IMR-90 (cell line): Measurements from ENCODE around the gene TDRD1. TPM values are rescaled to one million over a fixed set of nuclear protein-coding genes. Genes with fewer than 3 reads are reported as not detected.

Source experiments
- ATAC-seq: fragments of 200-7000 bp; cut with Tn5 transposase; 2 replicates; pipeline ENCODE4 v1.9.1; 2020; ENCODE audit warnings: low read depth, mild to moderate bottlenecking, moderate library complexity
- BruUV-seq: library from RNA; stranded (reverse); fragments of 400-500 nt; replicated peaks from 2 replicates; lab custom pipeline; 2021; lab: Mats Ljungman, UMichigan
- CTCF ChIA-PET: fragments of 300-600 bp; formaldehyde crosslinking; extraction: SDS; loops from one replicate; lab custom pipeline; 2021; ENCODE audit warnings: antibody characterized with exemption; lab: Yijun Ruan, JAX
- POLR2A ChIA-PET: fragments of 300-600 bp; sonication (Branson Sonifier 250); formaldehyde crosslinking; loops from one replicate; lab custom pipeline; 2022; ENCODE audit warnings: antibody characterized with exemption; ENCODE audit not compliant: unreplicated experiment; lab: Charles Lee
- DNase-seq: peaks from one replicate; pipeline ENCODE4 v3.0.0; 2013
- H2AFZ ChIP-seq: replicated peaks from 2 replicates; pipeline ENCODE3; 2013; ENCODE audit warnings: low read length, mild to moderate bottlenecking; ENCODE audit not compliant: poor library complexity
- H2AK5ac ChIP-seq: 2 replicates; pipeline ENCODE4 v1.6.1; 2013; ENCODE audit warnings: low read depth, low read length, inconsistent platforms
- H2AK9ac ChIP-seq: replicated peaks from 2 replicates; pipeline ENCODE3; 2013; ENCODE audit warnings: mild to moderate bottlenecking, low read depth, low read length, moderate library complexity; ENCODE audit not compliant: poor library complexity
- H2BK120ac ChIP-seq: 2 replicates; pipeline ENCODE4 v1.6.1; 2013; ENCODE audit warnings: low read depth, low read length, inconsistent platforms
- H2BK15ac ChIP-seq: 3 replicates; pipeline ENCODE4 v1.6.1; 2013; ENCODE audit warnings: low read depth, low read length, inconsistent platforms
- H2BK20ac ChIP-seq: 2 replicates; pipeline ENCODE4 v1.6.1; 2013; ENCODE audit warnings: low read depth, mild to moderate bottlenecking, inconsistent platforms, low read length, moderate library complexity
- H2BK5ac ChIP-seq: 2 replicates; pipeline ENCODE4 v1.6.1; 2013; ENCODE audit warnings: mild to moderate bottlenecking, low read depth, low read length, inconsistent platforms; ENCODE audit not compliant: poor library complexity, severe bottlenecking
- H3K14ac ChIP-seq: replicated peaks from 2 replicates; pipeline ENCODE4 v1.6.1; 2013; ENCODE audit warnings: low read depth, low read length, inconsistent platforms
- H3K18ac ChIP-seq: 2 replicates; pipeline ENCODE4 v1.6.1; 2013; ENCODE audit warnings: low read depth, low read length, control low read depth
- H3K23ac ChIP-seq: 2 replicates; pipeline ENCODE4 v1.6.1; 2013; ENCODE audit warnings: low read depth, low read length, inconsistent platforms
- H3K27ac ChIP-seq: 2 replicates; pipeline ENCODE4 v1.5.1; 2013; ENCODE audit warnings: mild to moderate bottlenecking, control low read depth, low read length; ENCODE audit not compliant: insufficient read depth
- H3K27me3 ChIP-seq: 2 replicates; pipeline ENCODE4 v1.6.1; 2013; ENCODE audit warnings: low read length; ENCODE audit not compliant: control insufficient read depth, insufficient read depth
- H3K36me3 ChIP-seq: 2 replicates; pipeline ENCODE4 v1.6.1; 2013; ENCODE audit warnings: low read length, mixed read lengths; ENCODE audit not compliant: control insufficient read depth, insufficient read depth
- H3K4ac ChIP-seq: 2 replicates; pipeline ENCODE4 v1.6.1; 2013; ENCODE audit warnings: low read depth, low read length, inconsistent platforms
- H3K4me1 ChIP-seq: 2 replicates; pipeline ENCODE4 v1.6.1; 2013; ENCODE audit warnings: low read length, mixed read lengths; ENCODE audit not compliant: control insufficient read depth, insufficient read depth
- H3K4me2 ChIP-seq: 2 replicates; pipeline ENCODE4 v1.6.1; 2013; ENCODE audit warnings: low read depth, mild to moderate bottlenecking, control low read depth, low read length, moderate library complexity
- H3K4me3 ChIP-seq: 2 replicates; pipeline ENCODE4 v1.5.1; 2013; ENCODE audit warnings: low read depth, mild to moderate bottlenecking, control low read depth, low read length, moderate library complexity; ENCODE audit not compliant: insufficient read depth
- H3K56ac ChIP-seq: 2 replicates; pipeline ENCODE4 v1.6.1; 2013; ENCODE audit warnings: low read length, inconsistent platforms; ENCODE audit not compliant: insufficient read depth; ENCODE audit errors: extremely low read depth
- H3K79me1 ChIP-seq, 2 experiments: 2 replicates each; pipeline ENCODE4 v1.6.1; 2013; ENCODE audit warnings: low read length in 2 of 2, inconsistent platforms in 1 of 2, low read depth in 1 of 2
- H3K9ac ChIP-seq: 2 replicates; pipeline ENCODE4 v1.6.1; 2013; ENCODE audit warnings: low read depth, low read length, control low read depth
- H3K9me1 ChIP-seq: 2 replicates; pipeline ENCODE4 v1.6.1; 2013; ENCODE audit warnings: low read length, inconsistent platforms; ENCODE audit not compliant: insufficient read depth
- H3K9me3 ChIP-seq: 2 replicates; pipeline ENCODE4 v1.6.1; 2013; ENCODE audit warnings: low read length; ENCODE audit not compliant: control insufficient read depth, insufficient read depth
- H4K20me1 ChIP-seq: 2 replicates; pipeline ENCODE4 v1.6.1; 2013; ENCODE audit warnings: low read length, inconsistent platforms; ENCODE audit not compliant: insufficient read depth
- H4K5ac ChIP-seq: 2 replicates; pipeline ENCODE4 v1.6.1; 2013; ENCODE audit warnings: mild to moderate bottlenecking, low read depth, low read length, control low read depth
- H4K8ac ChIP-seq, 2 experiments: 2 replicates each; pipeline ENCODE4 v1.6.1; 2013; ENCODE audit warnings: low read depth in 2 of 2, low read length in 2 of 2, control low read depth in 1 of 2, inconsistent platforms in 1 of 2
- H4K91ac ChIP-seq: 2 replicates; pipeline ENCODE4 v1.6.1; 2013; ENCODE audit warnings: low read depth, low read length, inconsistent platforms; ENCODE audit not compliant: insufficient read depth
- MAFK ChIP-seq: IDR thresholded peaks from 2 replicates; pipeline ENCODE4 v1.6.1; 2012; ENCODE audit warnings: low read depth, low read length, improper control_type of control experiment
- MXI1 ChIP-seq: IDR thresholded peaks from 2 replicates; pipeline ENCODE4 v1.6.1; 2012; ENCODE audit warnings: low read depth, mild to moderate bottlenecking, low read length, moderate library complexity, borderline replicate concordance
- WGBS, 2 experiments: methylation state at CpG; one replicate each; pipeline versions ENCODE4 v1.1.5 to v1.1.7; 2013; ENCODE audit warnings: missing lambda C conversion rate in 2 of 2; ENCODE audit not compliant: insufficient read length in 1 of 2; ENCODE audit errors: extremely low coverage in 2 of 2; 5-methylcytosine and 5-hydroxymethylcytosine counted together
- dilution Hi-C: fragments of 300-500 bp; cut with HindIII; formaldehyde crosslinking; loops from one replicate; pipeline ENCODE4 v1.14.3; 2018; ENCODE audit warnings: low sequenced_read_pairs; ENCODE audit not compliant: unreplicated experiment
- in situ Hi-C: fragments of 300-500 bp; cut with MboI; formaldehyde crosslinking; loops from 3 replicates; pipeline ENCODE4 v1.14.3; 2019; ENCODE audit warnings: low sequenced_read_pairs, inconsistent platforms, mixed read lengths
- intact Hi-C: fragments of 100-400 bp; cut with micrococcal nuclease; formaldehyde crosslinking; loops from 2 replicates; pipeline ENCODE4 v1.10.0; 2022
- polyA plus RNA-seq, 3 experiments: library from polyadenylated mRNA; depleted of rRNA; stranded (reverse); fragments of >200 nt; gene quantifications; 2 replicates each; pipeline ENCODE4 v1.2.3, GENCODE V29; 2012; ENCODE audit warnings: low replicate concordance in 1 of 3
- total RNA-seq: library from RNA; depleted of rRNA; stranded (reverse); fragments of >200 nt; gene quantifications from 2 replicates; pipeline ENCODE4 v1.2.3, GENCODE V29; 2012

The TDRD1 gene
- total and polyA plus RNA-seq, 2 of the 4 experiments (the other 2 are of a cell fraction), result not detected

GRCh38 chr10:114232561-114233176, 53.5 kb downstream of the TDRD1 start:
- no peak overlapping the region for H4K5ac ChIP-seq
- H3K14ac ChIP-seq, result no peak overlapping the region
- no peak overlapping the region for H2BK15ac ChIP-seq
- DNase-seq, result no peak
- H2BK20ac ChIP-seq, result no peak overlapping the region
- no peak overlapping the region for H2AK5ac ChIP-seq
- CTCF ChIA-PET, result no interaction called here
- no peak overlapping the region for H3K56ac ChIP-seq
- no CpG with 5 or more reads among the region's 4 CpGs for WGBS, 2 experiments
- H3K4me2 ChIP-seq, result no peak overlapping the region
- H4K8ac ChIP-seq, result no peak overlapping the region
- in situ Hi-C loops, result no loop called here
- H3K4me3 ChIP-seq, result no peak overlapping the region
- H3K4me1 ChIP-seq, result no peaks in the 10 kb centered on the region
- no peak overlapping the region for H4K91ac ChIP-seq
- H3K36me3 ChIP-seq, result no peaks in the 10 kb centered on the region
- H3K9me3 ChIP-seq, result no peaks in the 10 kb centered on the region
- H3K4ac ChIP-seq, result no peak overlapping the region
- H4K20me1 ChIP-seq, result no peaks in the 10 kb centered on the region
- no peak overlapping the region for H3K9ac ChIP-seq
- H2BK120ac ChIP-seq, result no peak overlapping the region
- peaks cover 34% of the 10 kb centered on the region for H3K27me3 ChIP-seq
- no peak overlapping the region for H2AK9ac ChIP-seq
- POLR2A ChIA-PET, result no interaction called here
- dilution Hi-C loops, result no loop called here
- ATAC-seq, result no peak
- intact Hi-C loops, result loop anchor here (5.0 kb wide), 1 partner anchor 45 kb away; no protein-coding TSS in a partner anchor
- H3K79me1 ChIP-seq, result no peaks in the 10 kb centered on the region
- no peak overlapping the region for H2BK5ac ChIP-seq
- no TSS peak for BruUV-seq
- H3K23ac ChIP-seq, result no peak overlapping the region
- no peak overlapping the region for H3K27ac ChIP-seq
- TF ChIP-seq MAFK (peak; percentile 100), MXI1 (no peak)
- no peaks in the 10 kb centered on the region for H3K9me1 ChIP-seq
- no peak overlapping the region for H2AFZ ChIP-seq
- no peak overlapping the region for H3K18ac ChIP-seq
